Measurements from ENCODE around the gene SCN11A. TPM values are rescaled to one million over a fixed set of nuclear protein-coding genes. Genes with fewer than 3 reads are reported as not detected.

SCN11A gene
- total RNA-seq, 1 experiment from 2014 or later = not detected

DNA sequence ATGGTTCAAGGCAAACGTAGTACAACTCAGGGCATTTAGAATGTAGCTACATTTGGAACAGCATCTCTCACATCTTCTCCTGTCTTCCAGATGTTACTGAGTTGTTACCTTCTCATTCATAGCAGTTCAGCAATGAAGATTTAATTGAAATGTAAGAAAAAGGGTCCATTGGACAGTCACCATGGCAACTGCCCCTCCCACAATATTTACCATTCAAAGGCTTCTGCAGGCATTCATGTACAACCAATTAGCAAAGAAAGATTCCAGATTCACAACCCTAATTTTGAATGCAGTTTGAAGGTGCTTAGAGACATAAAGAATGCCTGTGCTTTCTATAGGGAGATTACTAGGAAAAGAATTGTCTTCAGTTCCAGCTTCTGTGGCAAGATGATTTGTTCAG is 22.2 kb downstream of the SCN11A start:
- Histone ChIP-seq H3K9me3 (ENCODE audit: control insufficient read depth, insufficient read depth, low read depth, low read length) (no peaks in the 10 kb centered on the region), H3K4me1 (ENCODE audit: control insufficient read depth, insufficient read depth, low read length) (no peaks in the 10 kb centered on the region), H3K4me3 (ENCODE audit: low read depth in 2 of 2, low read length in 2 of 2) (no peak overlapping the region), H3K27ac (ENCODE audit: low read length) (no peak overlapping the region), H3K36me3 (ENCODE audit: control insufficient read depth, insufficient read depth, low read length) (no peaks in the 10 kb centered on the region), H3K27me3 (ENCODE audit: control insufficient read depth, insufficient read depth, low read length) (0 out of 2 replicates have a peak, but pooled peaks cover 4% of the 10 kb centered on the region)
- ChIA-PET POLR2A (no interaction called here), CTCF (no interaction called here)
- intact Hi-C loops (cut with micrococcal nuclease; ENCODE audit: unreplicated experiment) (no loop called here), in situ Hi-C loops (cut with HindIII; ENCODE audit: low pct_unique_long_range_greater_than_20kb, low sequenced_read_pairs) (no loop called here)
- BruUV-seq (replicated peaks) = no TSS peak
- DNase-seq (ENCODE audit: low read depth, low spot score) (no peak), ATAC-seq (no peak)
- TF ChIP-seq TCF7L2 (IDR thresholded peaks at IDR 0.05; ENCODE audit: low read depth, low read length) (no peak), POLR2AphosphoS5 (IDR thresholded peaks at IDR 0.05; ENCODE audit: low read depth, low read length) (no peak), SIN3A (IDR thresholded peaks at IDR 0.05; ENCODE audit: borderline replicate concordance, insufficient read depth, low read depth, low read length) (no peak)
- TF ChIP-seq, protein P1, sequence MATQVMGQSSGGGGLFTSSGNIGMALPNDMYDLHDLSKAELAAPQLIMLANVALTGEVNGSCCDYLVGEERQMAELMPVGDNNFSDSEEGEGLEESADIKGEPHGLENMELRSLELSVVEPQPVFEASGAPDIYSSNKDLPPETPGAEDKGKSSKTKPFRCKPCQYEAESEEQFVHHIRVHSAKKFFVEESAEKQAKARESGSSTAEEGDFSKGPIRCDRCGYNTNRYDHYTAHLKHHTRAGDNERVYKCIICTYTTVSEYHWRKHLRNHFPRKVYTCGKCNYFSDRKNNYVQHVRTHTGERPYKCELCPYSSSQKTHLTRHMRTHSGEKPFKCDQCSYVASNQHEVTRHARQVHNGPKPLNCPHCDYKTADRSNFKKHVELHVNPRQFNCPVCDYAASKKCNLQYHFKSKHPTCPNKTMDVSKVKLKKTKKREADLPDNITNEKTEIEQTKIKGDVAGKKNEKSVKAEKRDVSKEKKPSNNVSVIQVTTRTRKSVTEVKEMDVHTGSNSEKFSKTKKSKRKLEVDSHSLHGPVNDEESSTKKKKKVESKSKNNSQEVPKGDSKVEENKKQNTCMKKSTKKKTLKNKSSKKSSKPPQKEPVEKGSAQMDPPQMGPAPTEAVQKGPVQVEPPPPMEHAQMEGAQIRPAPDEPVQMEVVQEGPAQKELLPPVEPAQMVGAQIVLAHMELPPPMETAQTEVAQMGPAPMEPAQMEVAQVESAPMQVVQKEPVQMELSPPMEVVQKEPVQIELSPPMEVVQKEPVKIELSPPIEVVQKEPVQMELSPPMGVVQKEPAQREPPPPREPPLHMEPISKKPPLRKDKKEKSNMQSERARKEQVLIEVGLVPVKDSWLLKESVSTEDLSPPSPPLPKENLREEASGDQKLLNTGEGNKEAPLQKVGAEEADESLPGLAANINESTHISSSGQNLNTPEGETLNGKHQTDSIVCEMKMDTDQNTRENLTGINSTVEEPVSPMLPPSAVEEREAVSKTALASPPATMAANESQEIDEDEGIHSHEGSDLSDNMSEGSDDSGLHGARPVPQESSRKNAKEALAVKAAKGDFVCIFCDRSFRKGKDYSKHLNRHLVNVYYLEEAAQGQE (IDR thresholded peaks at IDR 0.05; ENCODE audit: insufficient read depth in 1 of 2, low read depth in 2 of 2, low read length in 1 of 2) = no peak
- TF ChIP-seq, protein P2, sequence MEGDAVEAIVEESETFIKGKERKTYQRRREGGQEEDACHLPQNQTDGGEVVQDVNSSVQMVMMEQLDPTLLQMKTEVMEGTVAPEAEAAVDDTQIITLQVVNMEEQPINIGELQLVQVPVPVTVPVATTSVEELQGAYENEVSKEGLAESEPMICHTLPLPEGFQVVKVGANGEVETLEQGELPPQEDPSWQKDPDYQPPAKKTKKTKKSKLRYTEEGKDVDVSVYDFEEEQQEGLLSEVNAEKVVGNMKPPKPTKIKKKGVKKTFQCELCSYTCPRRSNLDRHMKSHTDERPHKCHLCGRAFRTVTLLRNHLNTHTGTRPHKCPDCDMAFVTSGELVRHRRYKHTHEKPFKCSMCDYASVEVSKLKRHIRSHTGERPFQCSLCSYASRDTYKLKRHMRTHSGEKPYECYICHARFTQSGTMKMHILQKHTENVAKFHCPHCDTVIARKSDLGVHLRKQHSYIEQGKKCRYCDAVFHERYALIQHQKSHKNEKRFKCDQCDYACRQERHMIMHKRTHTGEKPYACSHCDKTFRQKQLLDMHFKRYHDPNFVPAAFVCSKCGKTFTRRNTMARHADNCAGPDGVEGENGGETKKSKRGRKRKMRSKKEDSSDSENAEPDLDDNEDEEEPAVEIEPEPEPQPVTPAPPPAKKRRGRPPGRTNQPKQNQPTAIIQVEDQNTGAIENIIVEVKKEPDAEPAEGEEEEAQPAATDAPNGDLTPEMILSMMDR (IDR thresholded peaks at IDR 0.05) = no peak

DNA sequence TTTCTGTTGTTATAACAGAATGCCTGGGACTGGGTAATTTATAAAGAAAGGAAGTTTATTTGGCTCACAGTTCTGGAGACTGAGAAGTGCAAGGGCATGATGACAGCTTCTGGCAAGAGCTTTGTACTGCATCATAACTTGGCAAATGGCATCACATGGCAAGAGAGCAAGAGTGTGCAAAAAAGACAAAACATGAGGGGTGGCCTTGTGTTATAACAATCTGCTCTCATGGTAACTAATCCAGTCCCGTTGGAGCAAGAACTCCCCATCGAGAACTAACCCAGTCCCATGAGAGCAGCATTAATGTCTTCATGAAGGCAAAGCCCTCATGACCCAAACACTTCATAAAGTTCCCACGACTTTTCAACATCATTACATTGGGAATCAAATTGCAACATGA is 23.2 kb downstream of the SCN11A start:
- intact Hi-C loops (cut with micrococcal nuclease; ENCODE audit: unreplicated experiment) = no loop called here
- CTCF ChIA-PET = no interaction called here
- no peaks in the 10 kb centered on the region for H3K9me3 ChIP-seq (ENCODE audit: control insufficient read depth, insufficient read depth, low read depth, low read length)
- 0 out of 2 replicates have a peak, but pooled peaks cover 4% of the 10 kb centered on the region for H3K27me3 ChIP-seq (ENCODE audit: control insufficient read depth, insufficient read depth, low read length)
- no peak for DNase-seq (ENCODE audit: low read depth, low spot score)
- no peak overlapping the region for H3K4me3 ChIP-seq (ENCODE audit: low read depth in 2 of 2, low read length in 2 of 2)
- in situ Hi-C loops (cut with HindIII; ENCODE audit: low pct_unique_long_range_greater_than_20kb, low sequenced_read_pairs) = no loop called here
- TF ChIP-seq SIN3A (IDR thresholded peaks at IDR 0.05; ENCODE audit: borderline replicate concordance, insufficient read depth, low read depth, low read length) = no peak
- TF ChIP-seq, protein P1 (IDR thresholded peaks at IDR 0.05; ENCODE audit: insufficient read depth in 1 of 2, low read depth in 2 of 2, low read length in 1 of 2) = no peak
- TF ChIP-seq, protein P2 (IDR thresholded peaks at IDR 0.05) = no peak
- TF ChIP-seq TCF7L2 (IDR thresholded peaks at IDR 0.05; ENCODE audit: low read depth, low read length) = no peak
- no peak for TF ChIP-seq POLR2AphosphoS5 (IDR thresholded peaks at IDR 0.05; ENCODE audit: low read depth, low read length)
- POLR2A ChIA-PET = no interaction called here
- H3K36me3 ChIP-seq (ENCODE audit: control insufficient read depth, insufficient read depth, low read length) = no peaks in the 10 kb centered on the region
- no peak overlapping the region for H3K27ac ChIP-seq (ENCODE audit: low read length)
- BruUV-seq (replicated peaks) = no TSS peak
- H3K4me1 ChIP-seq (ENCODE audit: control insufficient read depth, insufficient read depth, low read length) = no peaks in the 10 kb centered on the region
- no peak for ATAC-seq
